ENCODE data around the gene SLC25A38.
"Not testable (repeated sequence)": the region's sequence is repeated elsewhere in the genome, so short reads cannot be mapped to it uniquely, and the experiment has no call there.

GRCh38 chr3:39415302-39415701, 32.1 kb downstream of the SLC25A38 start:
- not testable (repeated sequence) for TF ChIP-seq POLR2AphosphoS5 (IDR thresholded peaks at IDR 0.05)
- TF ChIP-seq, protein P1, sequence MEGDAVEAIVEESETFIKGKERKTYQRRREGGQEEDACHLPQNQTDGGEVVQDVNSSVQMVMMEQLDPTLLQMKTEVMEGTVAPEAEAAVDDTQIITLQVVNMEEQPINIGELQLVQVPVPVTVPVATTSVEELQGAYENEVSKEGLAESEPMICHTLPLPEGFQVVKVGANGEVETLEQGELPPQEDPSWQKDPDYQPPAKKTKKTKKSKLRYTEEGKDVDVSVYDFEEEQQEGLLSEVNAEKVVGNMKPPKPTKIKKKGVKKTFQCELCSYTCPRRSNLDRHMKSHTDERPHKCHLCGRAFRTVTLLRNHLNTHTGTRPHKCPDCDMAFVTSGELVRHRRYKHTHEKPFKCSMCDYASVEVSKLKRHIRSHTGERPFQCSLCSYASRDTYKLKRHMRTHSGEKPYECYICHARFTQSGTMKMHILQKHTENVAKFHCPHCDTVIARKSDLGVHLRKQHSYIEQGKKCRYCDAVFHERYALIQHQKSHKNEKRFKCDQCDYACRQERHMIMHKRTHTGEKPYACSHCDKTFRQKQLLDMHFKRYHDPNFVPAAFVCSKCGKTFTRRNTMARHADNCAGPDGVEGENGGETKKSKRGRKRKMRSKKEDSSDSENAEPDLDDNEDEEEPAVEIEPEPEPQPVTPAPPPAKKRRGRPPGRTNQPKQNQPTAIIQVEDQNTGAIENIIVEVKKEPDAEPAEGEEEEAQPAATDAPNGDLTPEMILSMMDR (IDR thresholded peaks at IDR 0.05): not testable (repeated sequence)

Measured in suprapubic skin (tissue), 3 donors.